GM21619 (cell line): ENCODE results near the gene CELSR2.
A peak's percentile ranks its signal among the peaks of the same experiment; 100 is the strongest.
"Not testable (repeated sequence)": the region's sequence is repeated elsewhere in the genome, so short reads cannot be mapped to it uniquely, and the experiment has no call there.

ENCODE experiments used
- ATAC-seq: cut with Tn5 transposase; IDR thresholded peaks from one replicate; pipeline ENCODE4 v1.9.1; 2021; ENCODE audit not compliant: unreplicated experiment

Gene CELSR2, protein sequence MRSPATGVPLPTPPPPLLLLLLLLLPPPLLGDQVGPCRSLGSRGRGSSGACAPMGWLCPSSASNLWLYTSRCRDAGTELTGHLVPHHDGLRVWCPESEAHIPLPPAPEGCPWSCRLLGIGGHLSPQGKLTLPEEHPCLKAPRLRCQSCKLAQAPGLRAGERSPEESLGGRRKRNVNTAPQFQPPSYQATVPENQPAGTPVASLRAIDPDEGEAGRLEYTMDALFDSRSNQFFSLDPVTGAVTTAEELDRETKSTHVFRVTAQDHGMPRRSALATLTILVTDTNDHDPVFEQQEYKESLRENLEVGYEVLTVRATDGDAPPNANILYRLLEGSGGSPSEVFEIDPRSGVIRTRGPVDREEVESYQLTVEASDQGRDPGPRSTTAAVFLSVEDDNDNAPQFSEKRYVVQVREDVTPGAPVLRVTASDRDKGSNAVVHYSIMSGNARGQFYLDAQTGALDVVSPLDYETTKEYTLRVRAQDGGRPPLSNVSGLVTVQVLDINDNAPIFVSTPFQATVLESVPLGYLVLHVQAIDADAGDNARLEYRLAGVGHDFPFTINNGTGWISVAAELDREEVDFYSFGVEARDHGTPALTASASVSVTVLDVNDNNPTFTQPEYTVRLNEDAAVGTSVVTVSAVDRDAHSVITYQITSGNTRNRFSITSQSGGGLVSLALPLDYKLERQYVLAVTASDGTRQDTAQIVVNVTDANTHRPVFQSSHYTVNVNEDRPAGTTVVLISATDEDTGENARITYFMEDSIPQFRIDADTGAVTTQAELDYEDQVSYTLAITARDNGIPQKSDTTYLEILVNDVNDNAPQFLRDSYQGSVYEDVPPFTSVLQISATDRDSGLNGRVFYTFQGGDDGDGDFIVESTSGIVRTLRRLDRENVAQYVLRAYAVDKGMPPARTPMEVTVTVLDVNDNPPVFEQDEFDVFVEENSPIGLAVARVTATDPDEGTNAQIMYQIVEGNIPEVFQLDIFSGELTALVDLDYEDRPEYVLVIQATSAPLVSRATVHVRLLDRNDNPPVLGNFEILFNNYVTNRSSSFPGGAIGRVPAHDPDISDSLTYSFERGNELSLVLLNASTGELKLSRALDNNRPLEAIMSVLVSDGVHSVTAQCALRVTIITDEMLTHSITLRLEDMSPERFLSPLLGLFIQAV (N-terminal part only)

DNA sequence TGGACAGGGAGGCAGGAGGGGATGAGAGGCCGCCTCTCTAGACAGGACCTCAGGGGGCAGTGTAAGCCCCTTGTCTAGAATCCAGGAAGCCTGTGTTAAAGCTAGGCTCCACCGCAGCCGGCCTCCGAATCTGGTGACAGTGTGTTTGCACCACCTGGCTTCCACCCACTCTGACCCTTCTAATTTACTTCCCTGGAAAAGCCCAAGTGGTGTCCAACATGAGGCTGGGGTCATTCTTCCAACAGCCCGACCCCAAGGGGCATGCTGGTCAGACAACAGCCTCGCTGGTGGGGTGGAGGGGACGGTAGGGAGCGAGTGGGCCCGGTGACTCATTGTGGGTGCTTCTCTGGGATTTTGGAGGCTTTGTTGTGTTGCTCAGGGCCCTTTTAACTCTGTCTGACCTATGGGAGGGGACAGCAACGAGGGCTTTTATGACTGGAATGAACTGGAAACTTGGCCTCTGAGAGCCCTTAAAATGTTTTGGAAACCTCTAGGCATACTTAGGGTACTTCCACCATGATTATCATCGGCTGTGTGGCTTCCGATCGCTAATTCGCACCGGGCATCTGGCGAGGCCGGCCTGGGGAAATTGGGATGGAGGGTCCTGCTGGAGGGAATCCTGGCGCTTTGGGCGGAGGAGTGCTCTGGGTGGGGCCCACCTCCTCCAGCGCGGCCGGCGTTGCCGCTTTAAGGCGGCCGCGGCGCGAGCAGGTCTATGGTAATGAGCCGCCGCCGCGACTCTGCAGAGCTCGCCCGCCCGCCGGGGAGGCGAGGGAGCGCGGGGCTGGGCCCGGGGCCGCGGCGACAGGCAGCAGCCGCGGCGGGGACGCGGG lies at the start of gene CELSR2:
TSS of gene CELSR2 (plus strand) at position 743 of the 833 bp plus-strand sequence. CDS start 541 bp downstream, outside the sequence.
- ATAC-seq, result peak; percentile 76

GRCh38 chr1:109199710-109200109 lies 49.6 kb upstream of the CELSR2 start:
- no peak for ATAC-seq

DNA sequence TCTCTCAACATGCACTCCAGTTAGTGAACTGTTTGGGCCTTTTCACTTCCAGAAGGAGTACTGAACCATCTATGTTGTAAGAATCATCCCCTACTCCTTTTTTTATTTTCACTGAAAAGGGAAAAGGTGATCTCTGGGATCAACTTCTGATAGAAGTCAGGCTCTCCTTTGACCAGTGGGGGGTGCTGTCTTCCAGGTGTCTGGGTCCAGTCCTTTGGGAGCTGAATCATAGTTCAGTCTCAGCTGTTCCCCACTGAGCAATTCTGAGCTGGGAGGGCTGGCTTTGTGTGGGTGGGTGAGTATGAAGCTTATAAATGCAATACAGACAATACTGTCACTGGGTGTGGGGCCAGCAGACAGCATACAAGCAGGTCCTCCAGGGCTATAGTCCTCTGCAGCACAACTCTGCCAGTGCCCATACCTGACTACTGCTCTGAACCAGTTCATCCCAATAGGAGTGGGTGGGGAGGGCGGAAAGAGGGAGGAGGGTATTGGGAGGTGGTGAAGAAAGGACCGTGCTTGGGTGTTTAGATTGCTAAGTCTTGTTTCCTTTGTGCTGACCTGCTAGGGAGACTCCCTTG lies 48.1 kb upstream of the CELSR2 start:
- no peak for ATAC-seq

DNA sequence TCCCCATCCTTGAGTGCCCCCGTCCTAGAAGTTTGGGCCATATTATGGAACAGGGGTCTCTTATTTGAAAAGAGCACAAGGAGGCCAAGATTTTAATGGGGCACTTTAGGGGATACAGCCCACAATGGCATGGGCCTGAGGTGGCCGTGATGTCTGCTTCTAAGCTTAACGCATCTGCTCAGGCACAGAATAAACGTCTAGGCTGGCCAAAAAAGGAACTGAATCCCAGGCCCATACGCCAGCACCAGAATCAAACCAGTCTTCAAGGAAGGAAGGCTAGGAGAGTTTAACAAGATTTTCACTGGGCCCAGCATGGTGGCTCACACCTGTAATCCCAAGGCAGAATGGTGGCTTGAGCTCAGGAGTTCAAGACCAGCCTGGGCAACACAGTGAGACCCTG lies 44.9 kb upstream of the CELSR2 start:
- no peak for ATAC-seq

- ATAC-seq, result no peak
Measured at GRCh38 chr1:109206339-109206738, 43.0 kb upstream of the CELSR2 start.

GRCh38 chr1:109207467-109208103 lies 41.8 kb upstream of the CELSR2 start:
- ATAC-seq, result no peak

DNA sequence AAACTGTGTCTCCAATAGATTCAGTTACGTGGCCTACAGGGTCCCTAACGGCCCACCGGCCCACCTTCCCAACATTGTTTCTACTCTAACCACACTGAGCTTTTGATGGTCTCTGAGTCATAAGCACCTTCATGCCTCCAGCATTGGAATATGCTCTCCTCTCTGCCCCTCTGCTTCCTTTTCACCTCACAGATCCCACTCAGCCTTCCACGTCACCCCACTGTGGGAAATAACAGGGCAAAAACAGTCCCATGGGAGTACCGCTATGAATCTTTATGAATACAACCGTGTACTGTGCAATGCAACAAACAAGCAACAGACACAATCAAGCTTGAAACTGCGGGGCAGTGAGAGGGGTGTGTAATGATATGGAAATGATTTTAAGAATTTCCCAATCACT lies 40.9 kb upstream of the CELSR2 start:
- ATAC-seq, result no peak

- ATAC-seq, result no peak
Measured at GRCh38 chr1:109208836-109209463, 40.4 kb upstream of the CELSR2 start.

DNA sequence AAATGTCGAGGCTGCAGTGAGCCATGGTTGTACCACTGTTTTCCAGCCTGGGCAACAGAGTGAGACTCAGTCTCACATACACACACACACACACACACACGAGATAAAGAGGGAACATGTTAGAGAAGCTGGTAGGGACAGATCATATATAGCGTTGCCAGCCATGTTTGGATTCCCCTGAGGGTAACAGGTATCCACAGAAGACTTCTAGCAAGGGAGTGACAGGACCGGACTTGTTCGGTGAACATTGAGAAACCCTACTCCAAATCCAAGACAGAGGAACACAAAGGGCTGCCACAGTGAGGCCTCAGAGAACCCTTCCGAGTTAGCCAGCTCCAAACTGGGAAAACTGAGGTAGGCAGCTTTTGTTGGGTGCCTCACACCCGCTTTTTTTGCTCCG lies 39.3 kb upstream of the CELSR2 start:
- no peak for ATAC-seq

GRCh38 chr1:109213345-109213823 lies 36.0 kb upstream of the CELSR2 start:
- ATAC-seq, result no peak

- peak; percentile 74 for ATAC-seq
Measured at GRCh38 chr1:109213824-109214693, 35.3 kb upstream of the CELSR2 start, which contains the start of gene SARS1. TSS of gene SARS1 (plus strand) at chr1:109213918. CDS start at chr1:109213993, 75 bp downstream.

- ATAC-seq, result no peak
Measured at GRCh38 chr1:109214695-109215623, 34.4 kb upstream of the CELSR2 start.

- ATAC-seq, result no peak
Measured at GRCh38 chr1:109216662-109217061, 32.7 kb upstream of the CELSR2 start.

DNA sequence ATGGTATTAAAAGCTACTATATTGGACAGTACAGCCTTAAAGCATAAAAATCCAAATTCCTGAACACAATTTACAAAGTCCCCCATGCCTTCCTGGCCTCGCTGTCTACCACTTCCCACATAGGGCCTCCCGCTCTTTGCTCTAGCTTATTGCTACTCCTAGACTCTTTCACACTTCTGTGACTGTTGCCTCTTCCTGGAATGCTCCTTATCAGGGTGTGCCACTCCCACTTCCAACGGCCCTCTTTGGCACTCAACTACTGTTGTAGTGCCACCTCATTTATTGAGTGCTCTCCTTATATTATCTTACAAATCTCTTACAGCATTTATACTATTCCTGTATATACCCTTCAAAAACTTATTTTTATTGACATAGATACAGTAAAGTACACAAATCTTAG lies 30.8 kb upstream of the CELSR2 start:
- ATAC-seq, result no peak

DNA sequence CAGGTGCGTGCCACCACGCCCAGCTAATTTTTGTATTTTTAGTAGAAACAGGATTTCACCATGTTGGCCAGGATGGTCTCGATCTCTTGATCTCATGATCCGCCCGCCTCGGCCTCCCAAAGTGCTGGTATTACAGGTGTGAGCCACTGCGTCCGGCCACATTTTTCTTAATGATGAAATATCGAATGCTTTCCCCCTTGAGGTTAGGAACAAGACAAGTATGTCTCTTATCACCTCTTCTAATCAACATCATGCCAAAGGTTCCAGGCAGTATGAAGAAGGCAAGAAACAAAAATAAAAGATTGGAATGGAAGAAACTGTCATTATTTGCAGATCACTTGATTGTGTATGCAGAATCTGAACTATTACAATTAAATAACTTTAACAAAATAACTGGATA lies 28.1 kb upstream of the CELSR2 start:
- not testable (repeated sequence) for ATAC-seq

DNA sequence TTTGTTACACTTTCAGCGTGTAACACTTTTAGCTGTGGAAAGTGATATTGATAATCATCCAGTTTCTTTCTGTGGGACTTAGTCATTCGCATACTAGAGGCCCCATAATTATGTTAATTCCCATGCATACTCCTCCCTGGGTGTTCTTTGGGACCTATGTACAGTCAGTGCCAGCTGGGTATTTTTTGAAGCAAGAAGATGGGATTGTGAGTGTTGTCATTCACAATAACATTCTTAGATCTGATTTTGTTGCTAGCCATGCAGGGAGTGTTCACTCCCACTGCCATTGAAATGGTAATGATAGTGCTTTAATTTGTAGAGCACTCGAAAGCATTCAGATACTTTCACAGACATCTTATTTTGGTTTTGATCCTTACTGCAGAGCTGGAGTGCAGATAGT lies 24.0 kb upstream of the CELSR2 start:
- no peak for ATAC-seq
